BE2C (cell line): Measurements from ENCODE around the gene SH3RF2.

Source experiments
- DNase-seq: peaks from one replicate; pipeline ENCODE4 v3.0.0-alpha.2; 2020
- H3K27me3 ChIP-seq: fragments of 250-450 bp; sonication (Bioruptor Pico); 2 replicates; pipeline ENCODE4 v1.5.1; 2020; ENCODE audit warnings: mild to moderate bottlenecking
- H3K36me3 ChIP-seq: fragments of 250-450 bp; sonication (Bioruptor Pico); 2 replicates; pipeline ENCODE4 v1.5.1; 2020; ENCODE audit warnings: mild to moderate bottlenecking
- H3K4me1 ChIP-seq: fragments of 250-450 bp; sonication (Bioruptor Pico); 2 replicates; pipeline ENCODE4 v1.5.1; 2020
- H3K4me3 ChIP-seq: 2 replicates; pipeline ENCODE4 v1.5.1; 2011; ENCODE audit warnings: low read depth, low read length
- H3K9me3 ChIP-seq: fragments of 250-450 bp; sonication (Bioruptor Pico); 2 replicates; pipeline ENCODE4 v1.5.1; 2020
- CTCF ChIP-seq: IDR thresholded peaks from 2 replicates; pipeline ENCODE4 v1.5.1; 2012; ENCODE audit warnings: mild to moderate bottlenecking, low read depth, low read length

Gene SH3RF2

GRCh38 chr5:145981589-145982571, 45.5 kb downstream of the SH3RF2 start:
- no peak for DNase-seq
- Histone ChIP-seq H3K36me3 (no peaks in the 10 kb centered on the region), H3K27me3 (no peaks in the 10 kb centered on the region), H3K4me3 (no peak overlapping the region), H3K4me1 (no peaks in the 10 kb centered on the region), H3K9me3 (no peaks in the 10 kb centered on the region)
- no peak for TF ChIP-seq CTCF

GRCh38 chr5:145982572-145983318, 46.4 kb downstream of the SH3RF2 start:
- Histone ChIP-seq H3K4me1 (no peaks in the 10 kb centered on the region), H3K27me3 (no peaks in the 10 kb centered on the region), H3K36me3 (no peaks in the 10 kb centered on the region), H3K9me3 (no peaks in the 10 kb centered on the region), H3K4me3 (no peak overlapping the region)
- DNase-seq, result no peak
- TF ChIP-seq CTCF, result no peak

- Histone ChIP-seq H3K4me1 (no peaks in the 10 kb centered on the region), H3K36me3 (no peaks in the 10 kb centered on the region), H3K9me3 (no peaks in the 10 kb centered on the region), H3K4me3 (no peak overlapping the region), H3K27me3 (peaks cover 2% of the 10 kb centered on the region; the same call in 1 of the 2 replicates)
- no peak for DNase-seq
- no peak for TF ChIP-seq CTCF
These were observed 47.1 kb downstream of the SH3RF2 start for GRCh38 chr5:145983446-145983845.

GRCh38 chr5:145984072-145984471, 47.7 kb downstream of the SH3RF2 start:
- no peaks in the 10 kb centered on the region for H3K36me3 ChIP-seq
- no peak for DNase-seq

GRCh38 chr5:145987856-145988255, 51.5 kb downstream of the SH3RF2 start:
- Histone ChIP-seq H3K36me3 (no peaks in the 10 kb centered on the region), H3K9me3 (no peaks in the 10 kb centered on the region), H3K4me1 (no peaks in the 10 kb centered on the region), H3K27me3 (peaks cover 2% of the 10 kb centered on the region; the same call in 1 of the 2 replicates), H3K4me3 (no peak overlapping the region)
- no peak for DNase-seq
- no peak for TF ChIP-seq CTCF

More at GRCh38 chr5:145984072-145984471, 47.7 kb downstream of the SH3RF2 start:
- Histone ChIP-seq H3K9me3 (no peaks in the 10 kb centered on the region), H3K27me3 (peaks cover 2% of the 10 kb centered on the region; the same call in 1 of the 2 replicates), H3K4me3 (no peak overlapping the region), H3K4me1 (no peaks in the 10 kb centered on the region)
- no peak for TF ChIP-seq CTCF
